Nephron (organoid): ENCODE results near the gene SSBP2.
A peak's percentile ranks its signal among the peaks of the same experiment; 100 is the strongest.
"Not testable (repeated sequence)": the region's sequence is repeated elsewhere in the genome, so short reads cannot be mapped to it uniquely, and the experiment has no call there.

Source experiments
- H3K27ac Mint-ChIP-seq, 3 experiments: 2 replicates each; pipeline ENCODE4 v1.8.0; 2020; ENCODE audit warnings: mixed read lengths in 3 of 3, mild to moderate bottlenecking in 2 of 3, moderate library complexity in 1 of 3
- H3K27me3 Mint-ChIP-seq: 2 replicates; pipeline ENCODE4 v1.8.0; 2021; ENCODE audit warnings: low read depth, mild to moderate bottlenecking, moderate library complexity, mixed read lengths
- H3K36me3 Mint-ChIP-seq: 2 replicates; pipeline ENCODE4 v1.8.0; 2020; ENCODE audit warnings: low read depth, mixed read lengths
- H3K4me1 Mint-ChIP-seq: 2 replicates; pipeline ENCODE4 v1.8.0; 2020; ENCODE audit warnings: mixed read lengths
- H3K4me3 Mint-ChIP-seq, 3 experiments: 2 replicates each; pipeline ENCODE4 v1.8.0; 2020; ENCODE audit warnings: mild to moderate bottlenecking in 3 of 3, mixed read lengths in 3 of 3, moderate library complexity in 2 of 3
- H3K9me3 Mint-ChIP-seq: 2 replicates; pipeline ENCODE4 v1.8.0; 2020; ENCODE audit warnings: mixed read lengths
- TF ChIP-seq, protein P1 (sequence below), 3 experiments: fragments of 200-600 bp; sonication (generic); IDR thresholded peaks; one replicate each; pipeline ENCODE4 v1.5.0; 2021; ENCODE audit warnings: antibody characterized with exemption in 3 of 3; ENCODE audit not compliant: unreplicated experiment in 3 of 3

The SSBP2 gene

GRCh38 chr5:81606150-81606549 is 144.7 kb downstream of the SSBP2 start:
- Mint-ChIP-seq H3K27me3 (no peaks in the 10 kb centered on the region), H3K36me3 (peaks cover 60% of the 10 kb centered on the region), H3K9me3 (no peaks in the 10 kb centered on the region), H3K4me1 (peaks cover 7% of the 10 kb centered on the region), H3K27ac (no peak overlapping the region), H3K4me3 (no peak overlapping the region)
- TF ChIP-seq, protein P1, sequence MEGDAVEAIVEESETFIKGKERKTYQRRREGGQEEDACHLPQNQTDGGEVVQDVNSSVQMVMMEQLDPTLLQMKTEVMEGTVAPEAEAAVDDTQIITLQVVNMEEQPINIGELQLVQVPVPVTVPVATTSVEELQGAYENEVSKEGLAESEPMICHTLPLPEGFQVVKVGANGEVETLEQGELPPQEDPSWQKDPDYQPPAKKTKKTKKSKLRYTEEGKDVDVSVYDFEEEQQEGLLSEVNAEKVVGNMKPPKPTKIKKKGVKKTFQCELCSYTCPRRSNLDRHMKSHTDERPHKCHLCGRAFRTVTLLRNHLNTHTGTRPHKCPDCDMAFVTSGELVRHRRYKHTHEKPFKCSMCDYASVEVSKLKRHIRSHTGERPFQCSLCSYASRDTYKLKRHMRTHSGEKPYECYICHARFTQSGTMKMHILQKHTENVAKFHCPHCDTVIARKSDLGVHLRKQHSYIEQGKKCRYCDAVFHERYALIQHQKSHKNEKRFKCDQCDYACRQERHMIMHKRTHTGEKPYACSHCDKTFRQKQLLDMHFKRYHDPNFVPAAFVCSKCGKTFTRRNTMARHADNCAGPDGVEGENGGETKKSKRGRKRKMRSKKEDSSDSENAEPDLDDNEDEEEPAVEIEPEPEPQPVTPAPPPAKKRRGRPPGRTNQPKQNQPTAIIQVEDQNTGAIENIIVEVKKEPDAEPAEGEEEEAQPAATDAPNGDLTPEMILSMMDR (IDR thresholded peaks at IDR 0.05; ENCODE audit: unreplicated experiment in 3 of 3) = no peak

DNA sequence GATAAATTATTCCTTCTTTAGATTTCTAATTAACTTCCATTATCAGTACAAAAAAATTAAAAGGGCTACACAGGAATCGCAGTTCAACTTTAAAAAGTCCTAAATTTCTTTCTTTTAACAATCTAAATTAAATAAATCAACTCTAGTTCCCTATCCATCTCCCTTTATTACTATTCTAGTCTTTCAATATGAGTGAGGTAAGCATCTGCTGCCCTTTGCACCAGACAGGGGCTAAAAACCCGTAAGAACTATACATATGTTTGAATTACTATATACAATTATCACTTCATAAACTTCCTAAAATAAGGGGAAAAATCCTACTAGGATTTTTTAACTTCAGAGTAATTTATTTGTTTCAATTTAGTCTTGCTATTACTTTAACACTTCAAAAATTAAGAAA is 145.6 kb downstream of the SSBP2 start:
- Mint-ChIP-seq H3K36me3 (peaks cover 55% of the 10 kb centered on the region), H3K27me3 (no peaks in the 10 kb centered on the region), H3K4me3 (no peak overlapping the region), H3K9me3 (no peaks in the 10 kb centered on the region), H3K27ac (no peak overlapping the region), H3K4me1 (peaks cover 7% of the 10 kb centered on the region)
- TF ChIP-seq, protein P1 (IDR thresholded peaks at IDR 0.05; ENCODE audit: unreplicated experiment in 3 of 3) = no peak

- TF ChIP-seq, protein P1 (IDR thresholded peaks at IDR 0.05; ENCODE audit: unreplicated experiment in 3 of 3) = no peak
- Mint-ChIP-seq H3K27ac (no peak overlapping the region), H3K27me3 (no peaks in the 10 kb centered on the region), H3K9me3 (peaks cover 3% of the 10 kb centered on the region), H3K4me3 (no peak overlapping the region), H3K36me3 (peaks cover 51% of the 10 kb centered on the region), H3K4me1 (peaks cover 7% of the 10 kb centered on the region)
Observed at GRCh38 chr5:81604193-81604592, 146.7 kb downstream of the SSBP2 start.

DNA sequence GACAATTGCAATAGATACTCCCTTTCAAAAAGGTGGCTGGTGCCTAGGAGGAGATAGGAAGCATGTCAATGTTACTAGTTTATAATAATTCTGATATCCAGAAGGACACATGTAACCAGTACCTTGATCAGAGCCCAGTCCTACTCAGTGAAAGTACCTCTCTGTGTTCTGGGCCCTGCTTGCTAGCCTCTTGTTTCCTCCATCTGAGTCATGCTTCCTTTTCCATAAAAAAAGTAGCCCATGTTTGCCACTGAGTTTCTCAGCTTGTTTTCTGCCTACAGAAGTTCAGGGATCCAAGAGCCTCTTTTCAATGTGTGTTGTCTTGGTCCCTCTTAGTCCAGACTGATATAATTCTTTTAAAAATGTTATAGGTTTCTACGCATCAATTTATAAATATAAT is 149.0 kb downstream of the SSBP2 start:
- Mint-ChIP-seq H3K27me3 (no peaks in the 10 kb centered on the region), H3K4me3 (no peak overlapping the region), H3K9me3 (peaks cover 14% of the 10 kb centered on the region), H3K36me3 (peaks cover 54% of the 10 kb centered on the region), H3K27ac (no peak overlapping the region), H3K4me1 (peaks cover 7% of the 10 kb centered on the region)
- TF ChIP-seq, protein P1 (IDR thresholded peaks at IDR 0.05; ENCODE audit: unreplicated experiment in 3 of 3) = no peak

GRCh38 chr5:81592085-81592484 is 158.8 kb downstream of the SSBP2 start:
- H3K27me3 Mint-ChIP-seq, H3K4me1 Mint-ChIP-seq, H3K4me3 Mint-ChIP-seq, H3K27ac Mint-ChIP-seq: not testable (repeated sequence)
- H3K9me3 Mint-ChIP-seq = peaks cover 44% of the 10 kb centered on the region
- H3K36me3 Mint-ChIP-seq = peaks cover 66% of the 10 kb centered on the region

DNA sequence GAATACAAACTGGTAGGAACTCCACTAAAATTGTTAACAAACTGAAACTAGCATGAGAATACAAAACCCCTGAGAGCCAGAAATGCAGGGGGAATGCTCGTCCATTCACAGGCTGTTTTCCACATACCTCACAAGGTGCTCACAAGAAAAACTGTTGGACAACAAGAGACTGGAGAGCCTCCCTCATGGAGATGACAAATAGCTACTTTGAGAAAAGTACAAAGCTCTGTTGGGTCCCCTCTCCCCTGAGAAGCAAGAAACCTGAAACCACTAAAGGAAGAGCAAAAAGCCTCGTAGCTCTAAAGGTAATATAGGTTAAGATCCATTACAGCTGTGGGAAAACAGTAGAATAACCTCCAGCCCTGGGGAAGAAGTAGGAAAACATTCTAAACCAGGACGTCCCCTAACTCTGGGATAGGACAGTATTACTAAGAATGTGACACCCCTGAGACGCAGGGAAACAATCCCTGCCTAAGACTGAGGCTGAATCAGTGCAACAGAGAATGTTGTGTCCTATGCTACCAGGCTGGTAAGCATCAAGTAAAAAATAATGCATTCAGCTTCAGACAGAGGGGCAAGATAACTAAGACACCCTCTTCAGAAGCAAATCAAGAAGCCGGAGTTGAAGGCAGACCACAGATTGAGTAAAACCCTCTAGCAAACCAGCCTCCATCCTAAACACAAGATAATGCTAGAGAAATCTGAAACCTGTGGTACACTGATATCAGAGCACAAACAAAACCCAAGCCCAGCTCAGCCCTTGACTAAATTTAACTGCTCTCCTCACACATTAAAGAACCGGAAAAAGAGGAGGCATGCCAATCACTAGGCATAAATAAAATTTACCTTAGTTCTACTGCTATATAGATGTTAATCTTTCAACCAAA is 160.2 kb downstream of the SSBP2 start:
- H3K27me3 Mint-ChIP-seq = no peaks in the 10 kb centered on the region
- no peak overlapping the region for H3K4me3 Mint-ChIP-seq
- H3K4me1 Mint-ChIP-seq = no peaks in the 10 kb centered on the region
- H3K27ac Mint-ChIP-seq = peak overlapping the region in 1 of 3 experiments; percentile 45
- TF ChIP-seq, protein P1 (IDR thresholded peaks at IDR 0.05; ENCODE audit: unreplicated experiment in 3 of 3) = no peak
- H3K9me3 Mint-ChIP-seq = peaks cover 41% of the 10 kb centered on the region
- peaks cover 58% of the 10 kb centered on the region for H3K36me3 Mint-ChIP-seq
